ENCODE measurements around the gene MARK2.
A peak's percentile ranks its signal among the peaks of the same experiment; 100 is the strongest.

MARK2 gene

GRCh38 chr11:63892228-63892627, 53.3 kb downstream of the MARK2 start:
- H3K4me1 ChIP-seq = no peaks in the 10 kb centered on the region
- H3K4me3 ChIP-seq (ENCODE audit: low read depth, low read length) = no peak overlapping the region
- H3K9me3 ChIP-seq = no peaks in the 10 kb centered on the region
- DNase-seq = no peak
- H3K27me3 ChIP-seq = no peaks in the 10 kb centered on the region
- H3K36me3 ChIP-seq = no peaks in the 10 kb centered on the region
- TF ChIP-seq CTCF (IDR thresholded peaks at IDR 0.05; ENCODE audit: low read depth, low read length) = no peak

GRCh38 chr11:63893355-63893754, 54.4 kb downstream of the MARK2 start:
- H3K4me1 ChIP-seq = no peaks in the 10 kb centered on the region
- no peaks in the 10 kb centered on the region for H3K9me3 ChIP-seq
- TF ChIP-seq CTCF (IDR thresholded peaks at IDR 0.05; ENCODE audit: low read depth, low read length) = no peak
- DNase-seq = no peak
- H3K36me3 ChIP-seq = no peaks in the 10 kb centered on the region; the same call in 1 of the 2 replicates
- no peaks in the 10 kb centered on the region for H3K27me3 ChIP-seq
- H3K4me3 ChIP-seq (ENCODE audit: low read depth, low read length) = no peak overlapping the region

DNA sequence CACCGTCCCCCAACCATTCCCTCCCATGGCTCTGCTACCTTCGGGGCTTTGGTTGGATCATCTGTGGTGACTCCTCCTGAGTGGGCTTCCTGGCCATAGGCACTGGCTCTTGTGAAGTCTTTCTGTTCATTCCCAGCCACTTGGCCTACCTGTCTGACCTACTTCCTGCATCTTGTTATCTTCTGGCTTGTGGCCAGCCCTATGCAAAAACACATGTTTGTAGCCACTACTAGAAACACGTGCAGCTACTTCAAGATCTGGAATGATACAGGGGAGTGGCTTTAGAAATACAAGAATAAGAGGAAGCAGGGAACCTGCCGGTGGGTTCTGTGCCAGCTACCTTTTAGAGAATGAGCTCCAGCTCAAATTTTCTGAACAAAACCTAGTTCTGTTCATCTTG, 57.2 kb downstream of the MARK2 start:
- no peak overlapping the region for H3K4me3 ChIP-seq (ENCODE audit: low read depth, low read length)
- H3K4me1 ChIP-seq = no peaks in the 10 kb centered on the region
- no peaks in the 10 kb centered on the region for H3K9me3 ChIP-seq
- no peaks in the 10 kb centered on the region for H3K27me3 ChIP-seq
- no peak for DNase-seq
- H3K36me3 ChIP-seq = peaks cover 8% of the 10 kb centered on the region
- TF ChIP-seq CTCF (IDR thresholded peaks at IDR 0.05; ENCODE audit: low read depth, low read length) = no peak

DNA sequence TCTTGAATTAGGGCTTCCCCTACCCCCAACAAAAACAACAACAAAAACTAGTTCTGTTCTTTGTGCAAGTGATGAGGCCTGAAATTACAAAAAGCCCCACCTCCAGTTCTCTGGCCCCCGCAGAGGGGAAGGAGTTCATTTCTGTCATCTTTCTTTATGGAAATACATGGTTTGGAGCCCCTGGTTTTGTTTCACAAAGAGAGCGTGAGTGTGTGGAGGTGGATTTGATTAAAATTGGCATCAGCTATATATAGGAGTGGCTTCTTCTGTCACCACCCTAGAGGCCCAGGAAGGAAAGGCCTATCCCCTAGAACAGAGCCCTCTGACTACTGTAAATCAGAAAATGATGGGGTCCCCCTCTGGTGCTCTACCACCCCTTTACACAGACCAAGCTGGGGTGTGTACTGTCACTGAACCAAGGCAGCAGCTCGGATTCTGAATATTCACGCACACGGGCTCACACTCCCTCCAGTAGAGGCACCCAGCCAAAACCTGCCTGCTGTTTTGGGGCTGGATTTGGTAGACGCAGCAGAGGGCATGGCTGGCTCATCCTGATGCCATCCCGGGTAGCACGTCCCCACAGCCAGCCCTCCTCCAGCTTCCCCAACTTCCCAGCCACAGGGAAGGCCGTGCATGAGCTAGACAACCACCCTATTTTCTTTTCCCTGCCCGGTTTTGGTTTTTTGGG, 58.7 kb downstream of the MARK2 start:
- Histone ChIP-seq H3K27me3 (no peaks in the 10 kb centered on the region), H3K9me3 (no peaks in the 10 kb centered on the region), H3K4me1 (no peaks in the 10 kb centered on the region), H3K36me3 (peaks cover 13% of the 10 kb centered on the region), H3K4me3 (ENCODE audit: low read depth, low read length) (no peak overlapping the region)
- no peak for TF ChIP-seq CTCF (IDR thresholded peaks at IDR 0.05; ENCODE audit: low read depth, low read length)
- DNase-seq = no peak

DNA sequence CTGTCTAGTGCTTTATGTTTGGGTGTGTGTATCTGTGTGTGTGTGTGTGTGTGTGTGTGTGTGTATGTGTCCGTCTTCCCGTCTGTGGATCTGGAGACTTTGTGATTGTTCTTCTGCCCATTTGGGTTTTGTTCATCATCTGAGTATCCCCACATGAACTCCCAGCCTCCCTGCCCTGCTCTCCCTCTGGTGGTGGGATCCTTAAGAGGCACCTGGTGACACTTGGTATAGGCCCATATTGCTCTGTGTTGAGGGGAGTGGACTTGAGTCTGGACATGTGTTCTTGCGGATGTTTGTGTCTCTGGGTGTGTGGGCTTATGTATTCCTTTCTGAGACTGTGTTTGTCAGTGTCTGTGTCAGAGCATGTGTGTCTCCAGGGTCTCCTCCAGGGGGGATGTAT, 62.8 kb downstream of the MARK2 start:
- peaks cover 13% of the 10 kb centered on the region for H3K36me3 ChIP-seq
- no peak for DNase-seq
- H3K9me3 ChIP-seq = no peaks in the 10 kb centered on the region
- no peaks in the 10 kb centered on the region for H3K4me1 ChIP-seq
- H3K27me3 ChIP-seq = no peaks in the 10 kb centered on the region
- no peak overlapping the region for H3K4me3 ChIP-seq (ENCODE audit: low read depth, low read length)
- peak; percentile 44 for TF ChIP-seq CTCF (IDR thresholded peaks at IDR 0.05; ENCODE audit: low read depth, low read length)

- Histone ChIP-seq H3K27me3 (no peaks in the 10 kb centered on the region), H3K9me3 (no peaks in the 10 kb centered on the region), H3K4me3 (ENCODE audit: low read depth, low read length) (no peak overlapping the region), H3K36me3 (peaks cover 9% of the 10 kb centered on the region), H3K4me1 (peaks cover 11% of the 10 kb centered on the region)
- no peak for TF ChIP-seq CTCF (IDR thresholded peaks at IDR 0.05; ENCODE audit: low read depth, low read length)
- no peak for DNase-seq
Observed at GRCh38 chr11:63903884-63904283, 65.0 kb downstream of the MARK2 start.

Data from BE2C (cell line).